COLO829 (cell line): ENCODE results near the gene WNT3A.

Source experiments
- DNase-seq: peaks from one replicate; pipeline ENCODE4 v3.0.0; 2012; ENCODE audit warnings: low spot score

WNT3A gene

DNA sequence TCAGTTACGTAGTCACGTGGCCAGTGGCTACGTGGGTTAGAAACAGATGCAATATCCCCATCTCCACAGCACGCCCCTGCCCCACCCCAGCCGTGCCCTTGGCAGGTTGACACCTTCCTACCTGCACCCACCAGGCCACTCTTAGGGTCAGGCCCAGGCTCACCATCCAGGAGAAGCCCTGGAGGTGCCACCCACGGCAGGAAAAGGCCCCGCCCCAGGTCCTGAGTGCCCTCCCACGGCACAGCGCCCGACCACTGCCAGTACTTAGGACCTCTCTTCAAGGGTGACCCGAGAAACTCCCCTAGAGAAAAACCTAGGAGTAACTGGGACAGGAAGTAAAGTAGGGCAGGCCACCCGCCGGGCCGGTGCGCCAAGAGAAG, 94.8 kb downstream of the WNT3A start:
- no peak for DNase-seq

GRCh38 chr1:228101994-228102790, 95.4 kb downstream of the WNT3A start:
- no peak for DNase-seq

- peak; percentile 98 for DNase-seq
These were observed 96.2 kb downstream of the WNT3A start, which contains the start of gene C1orf35 for GRCh38 chr1:228102791-228103620. Gene C1orf35 (minus strand): TSS chr1:228103325. CDS start chr1:228103227, 98 bp downstream.

DNA sequence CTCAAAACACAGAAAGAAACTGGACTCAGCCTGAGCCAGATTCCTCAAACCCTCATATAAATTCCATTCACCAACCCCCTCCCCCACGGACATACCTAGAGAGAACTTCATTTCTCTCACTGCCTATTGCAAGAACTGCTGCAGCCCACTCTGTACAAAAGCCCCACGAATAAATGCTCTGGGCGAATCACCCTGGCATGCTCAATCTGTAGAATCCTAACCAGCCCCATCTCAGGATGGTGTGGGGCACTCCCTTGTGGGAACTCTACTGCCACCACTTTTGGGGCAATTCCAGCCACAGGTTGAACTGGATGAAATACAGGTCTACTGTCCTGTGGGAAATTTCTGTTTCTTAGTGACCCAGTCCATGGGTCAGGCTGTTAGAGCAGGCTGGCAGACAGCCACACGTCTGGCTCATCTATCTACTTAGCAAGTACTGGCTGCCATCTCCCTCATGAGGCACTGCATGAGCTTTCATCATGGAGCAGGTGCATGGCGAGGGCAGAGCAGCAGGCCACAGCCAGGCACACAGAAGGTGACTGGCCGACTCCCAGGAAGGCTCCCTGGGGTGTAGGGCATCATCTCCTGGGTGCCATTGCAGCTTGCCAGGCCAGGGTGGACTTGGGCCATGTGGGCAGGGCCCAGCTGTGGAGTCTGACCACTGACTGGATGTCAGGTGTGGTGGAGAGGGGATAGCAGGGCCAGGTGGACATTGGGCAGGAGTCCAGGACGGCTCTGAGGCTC, 97.9 kb downstream of the WNT3A start:
- DNase-seq = no peak

- no peak for DNase-seq
These were observed 98.6 kb downstream of the WNT3A start for GRCh38 chr1:228105270-228105995.

DNA sequence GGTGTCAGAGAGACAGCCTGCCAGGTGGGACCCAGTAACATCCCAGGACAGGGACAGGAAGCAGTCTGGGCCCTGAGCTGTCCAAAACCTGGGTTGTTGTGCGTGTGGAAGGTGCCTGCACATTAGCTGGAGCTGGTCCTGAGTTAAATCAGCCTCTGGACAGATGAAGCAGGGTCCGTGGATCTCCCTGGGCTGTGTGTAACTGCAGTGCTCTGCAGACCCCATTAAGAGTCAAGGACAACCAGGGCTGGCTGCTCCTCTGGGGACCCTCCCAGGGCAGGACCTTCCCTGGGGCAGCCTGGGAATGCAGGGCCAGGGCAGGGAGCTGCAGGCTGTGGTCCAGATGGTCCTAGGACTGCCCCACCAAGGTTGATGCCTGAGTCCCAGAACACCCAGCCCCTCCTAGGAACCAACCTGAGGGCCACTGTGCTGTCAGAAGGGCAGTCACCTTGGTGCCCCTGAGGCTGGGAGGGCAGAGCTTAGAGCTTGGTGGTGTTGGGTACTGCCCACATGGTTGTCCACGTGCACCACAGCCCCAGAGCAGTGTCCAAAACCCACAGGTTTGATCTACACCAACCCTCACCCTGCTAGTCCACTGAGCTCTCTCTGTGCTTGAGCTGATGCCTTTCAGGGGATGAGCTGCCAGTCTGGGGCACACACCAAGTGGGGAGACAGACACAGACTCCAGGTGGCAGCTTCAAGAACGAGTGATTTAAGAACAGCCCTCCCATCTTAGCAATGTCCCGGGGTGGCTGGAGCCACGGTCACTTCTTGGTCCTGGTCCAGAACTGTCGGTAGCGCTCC, 99.4 kb downstream of the WNT3A start:
- no peak for DNase-seq

- DNase-seq = no peak
These were observed 99.9 kb downstream of the WNT3A start for GRCh38 chr1:228106800-228107054.

GRCh38 chr1:228107636-228108035, 100.8 kb downstream of the WNT3A start:
- no peak for DNase-seq

DNA sequence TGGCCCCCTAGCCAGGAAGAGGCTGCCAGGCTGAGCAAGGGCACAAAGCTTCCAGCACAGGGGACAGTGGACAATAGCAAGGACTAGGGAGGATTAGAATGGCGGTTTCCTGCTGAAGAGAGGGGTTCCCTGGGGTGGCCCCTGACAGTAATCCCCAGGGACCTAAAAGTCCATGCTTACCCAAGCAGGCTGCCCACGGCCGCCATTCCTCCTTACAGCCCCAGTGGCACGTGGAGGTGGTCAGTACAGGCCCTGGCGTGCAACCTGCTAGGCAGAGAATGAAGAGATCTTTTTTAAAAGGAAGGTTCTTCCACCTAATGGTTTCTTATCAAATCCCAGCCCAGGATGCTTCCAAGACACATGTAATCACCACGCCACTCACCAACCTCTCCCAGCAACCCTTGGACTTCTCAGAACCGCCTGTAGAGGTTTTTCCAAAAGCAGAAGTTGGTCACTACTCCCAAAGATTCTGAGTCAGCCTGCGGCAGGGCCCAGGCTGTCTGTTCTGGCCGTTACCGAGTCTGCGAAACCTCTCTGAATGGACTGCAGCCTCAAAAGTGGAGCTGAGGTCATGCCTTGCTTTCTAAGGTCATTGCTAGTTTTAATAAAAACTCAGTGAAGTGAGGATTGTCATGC, 101.4 kb downstream of the WNT3A start:
- DNase-seq = no peak

DNA sequence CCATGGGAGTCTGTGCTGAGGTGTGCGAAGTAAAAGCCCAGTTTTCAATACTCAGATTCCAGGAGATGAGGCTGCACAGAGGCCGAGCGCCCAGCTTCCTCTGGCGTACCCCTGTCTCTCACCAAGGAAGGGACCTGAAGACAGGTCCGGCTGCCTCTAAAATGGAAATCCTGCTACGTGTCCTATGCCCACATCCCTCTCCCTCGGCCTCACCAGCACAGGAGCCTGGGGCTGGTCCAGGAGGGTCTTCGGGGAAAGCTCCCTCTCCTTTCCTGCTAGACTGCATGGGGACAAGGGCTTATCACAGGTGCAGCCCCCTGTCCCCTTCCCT, 101.9 kb downstream of the WNT3A start:
- no peak for DNase-seq

- peak; percentile 97 for DNase-seq
These were observed 102.5 kb downstream of the WNT3A start, which contains the start of gene MRPL55 for GRCh38 chr1:228109073-228109961. Gene MRPL55 (minus strand): TSS chr1:228109299. CDS start chr1:228108260, 1,039 bp downstream.

DNA sequence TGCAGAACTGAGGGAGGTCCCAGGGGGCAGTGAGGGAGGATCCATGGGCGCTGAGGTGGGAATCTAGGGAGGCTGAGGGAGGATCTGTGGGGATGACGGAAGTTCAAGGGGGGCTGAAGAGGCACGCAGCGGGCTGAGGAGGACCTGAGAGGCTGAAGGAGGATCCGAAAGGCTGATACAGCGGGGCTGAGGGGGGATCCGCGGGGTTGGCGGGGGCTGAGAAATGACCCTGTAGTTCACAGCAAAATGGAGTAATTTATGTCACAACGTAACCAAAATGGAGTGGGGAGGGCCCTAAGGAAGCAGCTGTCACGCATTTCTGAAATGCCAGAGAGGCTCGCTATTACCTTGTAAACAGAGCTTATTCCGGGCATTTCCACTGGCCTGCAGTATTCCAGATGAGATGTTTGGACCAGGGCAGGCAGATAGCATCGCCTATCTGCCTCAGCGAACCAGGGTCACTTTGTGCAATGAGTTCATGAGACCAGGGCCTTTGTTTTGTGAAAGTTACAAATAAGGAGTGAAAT, 103.2 kb downstream of the WNT3A start:
- no peak for DNase-seq

- no peak for DNase-seq
These were observed 103.8 kb downstream of the WNT3A start for GRCh38 chr1:228110556-228110955.
